Panc1 (cell line): ENCODE data around the gene PSMD1.

ENCODE experiments used
- POLR2AphosphoS5 ChIP-seq: IDR thresholded peaks from 2 replicates; pipeline ENCODE4 v1.6.1; 2012; ENCODE audit warnings: mild to moderate bottlenecking, low read depth, low read length, moderate library complexity
- REST ChIP-seq, 2 experiments: IDR thresholded peaks; 2 replicates each; pipeline ENCODE4 v1.6.1; 2011 to 2012; ENCODE audit warnings: low read depth in 2 of 2, control low read depth in 1 of 2, low read length in 1 of 2, mild to moderate bottlenecking in 1 of 2, moderate library complexity in 1 of 2; ENCODE audit not compliant: insufficient read depth in 1 of 2
- SIN3A ChIP-seq: IDR thresholded peaks from 2 replicates; pipeline ENCODE4 v1.6.1; 2012; ENCODE audit warnings: low read depth, mild to moderate bottlenecking, low read length, moderate library complexity, borderline replicate concordance; ENCODE audit not compliant: insufficient read depth
- TCF7L2 ChIP-seq: IDR thresholded peaks from 2 replicates; pipeline ENCODE4 v1.6.1; 2011; ENCODE audit warnings: mild to moderate bottlenecking, low read depth, low read length, inconsistent platforms
- TF ChIP-seq, protein P1 (sequence below): fragments of 450-650 bp; IDR thresholded peaks from 2 replicates; pipeline ENCODE4 v1.5.1; 2017; ENCODE audit warnings: mild to moderate bottlenecking

DNA sequence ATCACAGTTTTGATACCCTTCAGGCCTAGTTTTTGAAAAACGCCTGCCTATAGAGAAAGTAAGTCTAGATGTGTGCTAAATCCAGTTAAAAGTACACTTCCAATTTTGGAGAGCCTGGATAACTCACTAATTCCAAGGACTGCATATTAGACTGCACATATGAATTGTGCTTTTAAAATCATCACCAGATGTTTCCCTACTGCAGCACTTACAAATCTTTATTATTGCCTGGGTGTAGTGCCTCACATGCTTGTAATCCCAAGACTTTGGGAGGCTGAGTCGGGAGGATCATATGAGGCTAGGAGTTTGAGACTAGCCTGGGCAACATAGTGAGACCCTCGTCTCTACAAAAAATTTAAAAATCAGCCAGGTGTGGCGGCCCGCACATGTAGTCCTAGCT lies 104.0 kb downstream of the PSMD1 start:
- TF ChIP-seq, protein P1, sequence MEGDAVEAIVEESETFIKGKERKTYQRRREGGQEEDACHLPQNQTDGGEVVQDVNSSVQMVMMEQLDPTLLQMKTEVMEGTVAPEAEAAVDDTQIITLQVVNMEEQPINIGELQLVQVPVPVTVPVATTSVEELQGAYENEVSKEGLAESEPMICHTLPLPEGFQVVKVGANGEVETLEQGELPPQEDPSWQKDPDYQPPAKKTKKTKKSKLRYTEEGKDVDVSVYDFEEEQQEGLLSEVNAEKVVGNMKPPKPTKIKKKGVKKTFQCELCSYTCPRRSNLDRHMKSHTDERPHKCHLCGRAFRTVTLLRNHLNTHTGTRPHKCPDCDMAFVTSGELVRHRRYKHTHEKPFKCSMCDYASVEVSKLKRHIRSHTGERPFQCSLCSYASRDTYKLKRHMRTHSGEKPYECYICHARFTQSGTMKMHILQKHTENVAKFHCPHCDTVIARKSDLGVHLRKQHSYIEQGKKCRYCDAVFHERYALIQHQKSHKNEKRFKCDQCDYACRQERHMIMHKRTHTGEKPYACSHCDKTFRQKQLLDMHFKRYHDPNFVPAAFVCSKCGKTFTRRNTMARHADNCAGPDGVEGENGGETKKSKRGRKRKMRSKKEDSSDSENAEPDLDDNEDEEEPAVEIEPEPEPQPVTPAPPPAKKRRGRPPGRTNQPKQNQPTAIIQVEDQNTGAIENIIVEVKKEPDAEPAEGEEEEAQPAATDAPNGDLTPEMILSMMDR: no peak
- TF ChIP-seq POLR2AphosphoS5 (no peak), SIN3A (no peak), REST (IDR thresholded peaks at IDR 0.05; ENCODE audit: insufficient read depth in 1 of 2, low read depth in 2 of 2, low read length in 1 of 2) (no peak), TCF7L2 (no peak)
